OCI-LY1 (cell line): ENCODE data around the gene ROBO1.

Experiments used
- H2AFZ ChIP-seq: fragments of 200-600 bp; sonication (generic), shearing (Covaris generic); 2 replicates; pipeline ENCODE4 v1.6.0; 2014; ENCODE audit warnings: antibody characterized with exemption, mild to moderate bottlenecking, low read length
- H3F3A ChIP-seq: fragments of 200-600 bp; sonication (generic), shearing (Covaris generic); 2 replicates; pipeline ENCODE4 v1.6.0; 2014; ENCODE audit warnings: mild to moderate bottlenecking, antibody characterized with exemption, low read length, moderate library complexity; ENCODE audit not compliant: insufficient read depth
- H3K27ac ChIP-seq: fragments of 200-600 bp; sonication (generic); 2 replicates; pipeline ENCODE4 v1.5.1; 2014; ENCODE audit warnings: low read length, mixed run types, mild to moderate bottlenecking, low read depth; ENCODE audit not compliant: poor library complexity, severe bottlenecking
- H3K27me3 ChIP-seq: fragments of 200-600 bp; sonication (generic); 2 replicates; pipeline ENCODE4 v1.6.0; 2014; ENCODE audit warnings: antibody characterized with exemption, mild to moderate bottlenecking, low read length, moderate library complexity; ENCODE audit not compliant: insufficient read depth
- H3K36me3 ChIP-seq: fragments of 200-600 bp; sonication (generic); 2 replicates; pipeline ENCODE4 v1.6.1; 2014; ENCODE audit warnings: mild to moderate bottlenecking, antibody characterized with exemption, low read length, moderate library complexity, mixed read lengths; ENCODE audit not compliant: insufficient read depth
- H3K4me1 ChIP-seq: fragments of 200-600 bp; sonication (generic); 2 replicates; pipeline ENCODE4 v1.5.1; 2014; ENCODE audit warnings: mild to moderate bottlenecking, low read length, moderate library complexity; ENCODE audit not compliant: insufficient read depth, severe bottlenecking
- H3K4me2 ChIP-seq: fragments of 200-600 bp; sonication (generic), shearing (Covaris generic); 2 replicates; pipeline ENCODE4 v1.6.1; 2014; ENCODE audit warnings: low read length
- H3K4me3 ChIP-seq: fragments of 200-600 bp; sonication (generic); 2 replicates; pipeline ENCODE4 v1.5.1; 2014; ENCODE audit warnings: low read length, low read depth, mild to moderate bottlenecking, mixed read lengths; ENCODE audit not compliant: poor library complexity, severe bottlenecking
- H3K79me2 ChIP-seq: fragments of 200-600 bp; shearing (Covaris generic); 2 replicates; pipeline ENCODE4 v1.6.1; 2016; ENCODE audit warnings: mixed run types, low read length, mixed read lengths; ENCODE audit not compliant: insufficient read depth
- H3K9ac ChIP-seq: fragments of 200-600 bp; sonication (generic), shearing (Covaris generic); 2 replicates; pipeline ENCODE4 v1.6.1; 2014; ENCODE audit warnings: mild to moderate bottlenecking, low read length, mixed read lengths
- H3K9me2 ChIP-seq: fragments of 200-600 bp; sonication (generic), shearing (Covaris generic); 2 replicates; pipeline ENCODE4 v1.6.1; 2014; ENCODE audit warnings: low read depth, mild to moderate bottlenecking, low read length, mixed read lengths
- H3K9me3 ChIP-seq: fragments of 200-600 bp; shearing (Covaris generic); 2 replicates; pipeline ENCODE4 v1.6.1; 2014; ENCODE audit warnings: low read length, mixed read lengths
- H4K20me1 ChIP-seq: fragments of 200-600 bp; sonication (generic), shearing (Covaris generic); 2 replicates; pipeline ENCODE4 v1.6.0; 2016; ENCODE audit warnings: mild to moderate bottlenecking, low read length; ENCODE audit not compliant: insufficient read depth
- EZH2 ChIP-seq: fragments of 200-600 bp; sonication (generic), shearing (Covaris generic); IDR thresholded peaks from 2 replicates; pipeline ENCODE4 v1.8.0; 2017; ENCODE audit warnings: borderline replicate concordance, mixed run types, mild to moderate bottlenecking, antibody characterized with exemption, low read length, moderate library complexity, mixed read lengths
- TF ChIP-seq, protein P1 (sequence below): fragments of 200-600 bp; sonication (generic), shearing (Covaris generic); IDR thresholded peaks from 2 replicates; pipeline ENCODE4 v1.5.1; 2017; ENCODE audit warnings: mild to moderate bottlenecking, antibody characterized with exemption, low read length, moderate library complexity, mixed read lengths

The ROBO1 gene

DNA sequence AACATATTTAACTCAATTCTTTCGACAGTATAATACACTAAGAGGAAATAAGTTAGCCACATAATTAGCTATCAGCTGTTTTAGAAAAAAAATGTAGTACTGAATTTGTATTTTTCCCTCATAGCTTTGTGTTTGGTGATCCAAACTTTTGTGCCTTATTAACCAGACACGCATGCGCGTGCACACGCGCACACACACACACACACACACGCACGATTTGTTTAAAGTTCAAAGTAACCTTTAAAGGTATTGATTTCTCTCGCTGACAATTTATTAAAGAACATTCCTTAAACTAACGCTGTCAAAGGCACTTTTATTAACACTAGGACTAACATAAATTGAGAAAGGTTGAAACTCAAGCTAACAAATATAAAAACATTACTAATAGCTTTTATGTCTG is 198.9 kb downstream of the ROBO1 start:
- H3K79me2 ChIP-seq = no peaks in the 10 kb centered on the region
- H3K4me1 ChIP-seq = no peaks in the 10 kb centered on the region
- no peak overlapping the region for H3K4me2 ChIP-seq
- no peak overlapping the region for H3K9ac ChIP-seq
- no peak overlapping the region for H3K4me3 ChIP-seq
- no peaks in the 10 kb centered on the region for H3F3A ChIP-seq
- H3K27me3 ChIP-seq = no peaks in the 10 kb centered on the region
- H3K9me2 ChIP-seq = no peaks in the 10 kb centered on the region
- no peaks in the 10 kb centered on the region for H4K20me1 ChIP-seq
- TF ChIP-seq, protein P1, sequence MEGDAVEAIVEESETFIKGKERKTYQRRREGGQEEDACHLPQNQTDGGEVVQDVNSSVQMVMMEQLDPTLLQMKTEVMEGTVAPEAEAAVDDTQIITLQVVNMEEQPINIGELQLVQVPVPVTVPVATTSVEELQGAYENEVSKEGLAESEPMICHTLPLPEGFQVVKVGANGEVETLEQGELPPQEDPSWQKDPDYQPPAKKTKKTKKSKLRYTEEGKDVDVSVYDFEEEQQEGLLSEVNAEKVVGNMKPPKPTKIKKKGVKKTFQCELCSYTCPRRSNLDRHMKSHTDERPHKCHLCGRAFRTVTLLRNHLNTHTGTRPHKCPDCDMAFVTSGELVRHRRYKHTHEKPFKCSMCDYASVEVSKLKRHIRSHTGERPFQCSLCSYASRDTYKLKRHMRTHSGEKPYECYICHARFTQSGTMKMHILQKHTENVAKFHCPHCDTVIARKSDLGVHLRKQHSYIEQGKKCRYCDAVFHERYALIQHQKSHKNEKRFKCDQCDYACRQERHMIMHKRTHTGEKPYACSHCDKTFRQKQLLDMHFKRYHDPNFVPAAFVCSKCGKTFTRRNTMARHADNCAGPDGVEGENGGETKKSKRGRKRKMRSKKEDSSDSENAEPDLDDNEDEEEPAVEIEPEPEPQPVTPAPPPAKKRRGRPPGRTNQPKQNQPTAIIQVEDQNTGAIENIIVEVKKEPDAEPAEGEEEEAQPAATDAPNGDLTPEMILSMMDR = no peak
- no peak for TF ChIP-seq EZH2
- H3K27ac ChIP-seq = no peak overlapping the region
- H2AFZ ChIP-seq = no peak overlapping the region
- H3K36me3 ChIP-seq = no peaks in the 10 kb centered on the region
- H3K9me3 ChIP-seq = no peaks in the 10 kb centered on the region

DNA sequence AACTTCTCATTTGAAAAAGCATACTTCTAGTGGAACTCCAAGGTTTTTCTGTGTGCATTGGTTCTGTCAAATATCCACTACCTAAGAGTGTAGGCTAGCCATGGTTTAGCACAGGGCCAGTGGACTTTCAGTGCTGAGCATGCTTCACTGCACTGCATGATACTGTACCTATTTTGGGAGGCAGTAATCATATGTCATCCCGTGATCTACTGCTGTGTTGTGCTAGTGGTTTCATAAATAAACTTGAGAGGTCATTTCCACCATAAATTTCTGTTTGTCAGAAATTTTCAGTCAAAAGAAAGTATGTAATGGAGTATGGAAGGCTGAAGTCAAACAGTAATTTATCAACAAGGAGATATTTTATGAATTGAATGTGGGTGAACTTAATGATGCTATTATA is 203.6 kb downstream of the ROBO1 start:
- Histone ChIP-seq H3K36me3 (no peaks in the 10 kb centered on the region), H3K27me3 (no peaks in the 10 kb centered on the region), H3F3A (no peaks in the 10 kb centered on the region), H3K9me2 (no peaks in the 10 kb centered on the region), H2AFZ (no peak overlapping the region), H3K4me2 (no peak overlapping the region), H3K4me3 (no peak overlapping the region), H3K9me3 (no peaks in the 10 kb centered on the region), H3K27ac (no peak overlapping the region), H4K20me1 (no peaks in the 10 kb centered on the region), H3K9ac (no peak overlapping the region), H3K4me1 (no peaks in the 10 kb centered on the region), H3K79me2 (no peaks in the 10 kb centered on the region)
- TF ChIP-seq EZH2 = no peak
- TF ChIP-seq, protein P1 = no peak

DNA sequence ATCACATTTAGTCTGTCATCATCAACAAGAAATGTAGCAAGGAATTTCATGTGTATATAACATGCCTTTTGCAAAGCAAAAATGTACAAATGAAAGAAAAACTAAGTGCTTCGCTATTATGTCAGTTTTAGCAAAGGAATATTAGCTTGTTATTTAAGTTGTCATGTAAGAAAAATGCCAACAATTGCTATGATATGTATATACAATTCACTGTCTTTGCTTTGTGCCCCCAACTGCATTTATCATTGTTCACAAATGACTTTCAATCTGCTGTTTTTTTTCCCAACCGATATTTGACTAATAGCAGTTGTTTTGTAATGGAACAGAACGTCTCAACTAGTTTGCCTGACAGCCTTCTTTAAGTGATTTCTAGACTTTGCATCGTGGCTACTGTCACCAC is 207.1 kb downstream of the ROBO1 start:
- Histone ChIP-seq H3K27ac (no peak overlapping the region), H3K4me1 (no peaks in the 10 kb centered on the region), H3F3A (no peaks in the 10 kb centered on the region), H3K4me2 (no peak overlapping the region), H3K9me2 (no peaks in the 10 kb centered on the region), H4K20me1 (no peaks in the 10 kb centered on the region), H3K9me3 (no peaks in the 10 kb centered on the region), H3K79me2 (no peaks in the 10 kb centered on the region), H3K9ac (no peak overlapping the region), H2AFZ (no peak overlapping the region), H3K27me3 (no peaks in the 10 kb centered on the region), H3K4me3 (no peak overlapping the region), H3K36me3 (no peaks in the 10 kb centered on the region)
- no peak for TF ChIP-seq EZH2
- TF ChIP-seq, protein P1 = no peak
